ENCODE results near the gene GRIK4.

The GRIK4 gene

DNA sequence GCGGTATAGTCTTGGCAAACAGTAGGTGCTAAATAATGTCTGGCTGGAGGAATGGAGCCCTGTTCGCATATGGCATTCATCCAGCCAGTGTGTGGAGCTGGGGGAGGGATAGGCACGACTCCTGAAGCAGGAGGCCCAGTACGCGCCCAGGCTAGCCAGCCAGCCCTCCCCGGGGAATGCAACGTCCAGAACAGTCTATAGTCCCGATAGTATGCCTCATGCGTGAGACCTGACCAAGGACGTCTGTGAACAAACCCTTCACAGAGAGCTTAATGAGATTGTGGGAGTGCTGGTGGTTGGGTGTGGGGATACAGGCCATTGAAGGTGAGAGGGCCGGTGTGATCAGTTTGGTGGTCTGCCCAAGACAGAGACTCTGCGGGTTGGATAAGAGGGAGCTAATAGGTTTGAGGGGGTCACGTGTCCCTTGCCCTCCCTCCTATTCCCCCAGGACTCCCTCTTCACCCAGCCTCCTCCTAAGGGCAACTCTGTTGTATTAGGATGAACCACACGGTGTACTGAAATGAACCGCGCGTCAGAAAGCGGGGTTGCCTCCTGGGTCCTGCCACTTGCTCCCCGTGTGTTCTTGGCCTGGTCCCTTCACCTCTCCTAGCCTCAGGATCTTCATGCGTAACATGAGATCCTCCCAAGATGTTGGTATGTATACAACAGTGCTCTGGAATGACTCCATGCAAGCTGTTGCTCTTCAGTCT lies 987 bp upstream of the GRIK4 start:
- Histone ChIP-seq H3K27ac (replicated peaks) (no peak overlapping the region), H3K27me3 (ENCODE audit: insufficient read depth, poor library complexity, severe bottlenecking) (peaks cover 15% of the 10 kb centered on the region), H3K4me3 (replicated peaks; ENCODE audit: insufficient read depth, low read length) (no peak overlapping the region)
- TF ChIP-seq GABPA (IDR thresholded peaks at IDR 0.05; ENCODE audit: low read depth) (no peak), POLR2AphosphoS5 (IDR thresholded peaks at IDR 0.05; ENCODE audit: low read depth) (no peak), SPI1 (IDR thresholded peaks at IDR 0.05; ENCODE audit: borderline replicate concordance, low read depth) (no peak)
- TF ChIP-seq, protein P1, sequence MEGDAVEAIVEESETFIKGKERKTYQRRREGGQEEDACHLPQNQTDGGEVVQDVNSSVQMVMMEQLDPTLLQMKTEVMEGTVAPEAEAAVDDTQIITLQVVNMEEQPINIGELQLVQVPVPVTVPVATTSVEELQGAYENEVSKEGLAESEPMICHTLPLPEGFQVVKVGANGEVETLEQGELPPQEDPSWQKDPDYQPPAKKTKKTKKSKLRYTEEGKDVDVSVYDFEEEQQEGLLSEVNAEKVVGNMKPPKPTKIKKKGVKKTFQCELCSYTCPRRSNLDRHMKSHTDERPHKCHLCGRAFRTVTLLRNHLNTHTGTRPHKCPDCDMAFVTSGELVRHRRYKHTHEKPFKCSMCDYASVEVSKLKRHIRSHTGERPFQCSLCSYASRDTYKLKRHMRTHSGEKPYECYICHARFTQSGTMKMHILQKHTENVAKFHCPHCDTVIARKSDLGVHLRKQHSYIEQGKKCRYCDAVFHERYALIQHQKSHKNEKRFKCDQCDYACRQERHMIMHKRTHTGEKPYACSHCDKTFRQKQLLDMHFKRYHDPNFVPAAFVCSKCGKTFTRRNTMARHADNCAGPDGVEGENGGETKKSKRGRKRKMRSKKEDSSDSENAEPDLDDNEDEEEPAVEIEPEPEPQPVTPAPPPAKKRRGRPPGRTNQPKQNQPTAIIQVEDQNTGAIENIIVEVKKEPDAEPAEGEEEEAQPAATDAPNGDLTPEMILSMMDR (IDR thresholded peaks at IDR 0.05; ENCODE audit: insufficient read depth, low read length): no peak
- TF ChIP-seq, protein P2, sequence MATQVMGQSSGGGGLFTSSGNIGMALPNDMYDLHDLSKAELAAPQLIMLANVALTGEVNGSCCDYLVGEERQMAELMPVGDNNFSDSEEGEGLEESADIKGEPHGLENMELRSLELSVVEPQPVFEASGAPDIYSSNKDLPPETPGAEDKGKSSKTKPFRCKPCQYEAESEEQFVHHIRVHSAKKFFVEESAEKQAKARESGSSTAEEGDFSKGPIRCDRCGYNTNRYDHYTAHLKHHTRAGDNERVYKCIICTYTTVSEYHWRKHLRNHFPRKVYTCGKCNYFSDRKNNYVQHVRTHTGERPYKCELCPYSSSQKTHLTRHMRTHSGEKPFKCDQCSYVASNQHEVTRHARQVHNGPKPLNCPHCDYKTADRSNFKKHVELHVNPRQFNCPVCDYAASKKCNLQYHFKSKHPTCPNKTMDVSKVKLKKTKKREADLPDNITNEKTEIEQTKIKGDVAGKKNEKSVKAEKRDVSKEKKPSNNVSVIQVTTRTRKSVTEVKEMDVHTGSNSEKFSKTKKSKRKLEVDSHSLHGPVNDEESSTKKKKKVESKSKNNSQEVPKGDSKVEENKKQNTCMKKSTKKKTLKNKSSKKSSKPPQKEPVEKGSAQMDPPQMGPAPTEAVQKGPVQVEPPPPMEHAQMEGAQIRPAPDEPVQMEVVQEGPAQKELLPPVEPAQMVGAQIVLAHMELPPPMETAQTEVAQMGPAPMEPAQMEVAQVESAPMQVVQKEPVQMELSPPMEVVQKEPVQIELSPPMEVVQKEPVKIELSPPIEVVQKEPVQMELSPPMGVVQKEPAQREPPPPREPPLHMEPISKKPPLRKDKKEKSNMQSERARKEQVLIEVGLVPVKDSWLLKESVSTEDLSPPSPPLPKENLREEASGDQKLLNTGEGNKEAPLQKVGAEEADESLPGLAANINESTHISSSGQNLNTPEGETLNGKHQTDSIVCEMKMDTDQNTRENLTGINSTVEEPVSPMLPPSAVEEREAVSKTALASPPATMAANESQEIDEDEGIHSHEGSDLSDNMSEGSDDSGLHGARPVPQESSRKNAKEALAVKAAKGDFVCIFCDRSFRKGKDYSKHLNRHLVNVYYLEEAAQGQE (IDR thresholded peaks at IDR 0.05; ENCODE audit: insufficient replicate concordance, low read depth): no peak
- no peak for DNase-seq (ENCODE audit: low read depth in 1 of 2, low spot score in 1 of 2)

DNA sequence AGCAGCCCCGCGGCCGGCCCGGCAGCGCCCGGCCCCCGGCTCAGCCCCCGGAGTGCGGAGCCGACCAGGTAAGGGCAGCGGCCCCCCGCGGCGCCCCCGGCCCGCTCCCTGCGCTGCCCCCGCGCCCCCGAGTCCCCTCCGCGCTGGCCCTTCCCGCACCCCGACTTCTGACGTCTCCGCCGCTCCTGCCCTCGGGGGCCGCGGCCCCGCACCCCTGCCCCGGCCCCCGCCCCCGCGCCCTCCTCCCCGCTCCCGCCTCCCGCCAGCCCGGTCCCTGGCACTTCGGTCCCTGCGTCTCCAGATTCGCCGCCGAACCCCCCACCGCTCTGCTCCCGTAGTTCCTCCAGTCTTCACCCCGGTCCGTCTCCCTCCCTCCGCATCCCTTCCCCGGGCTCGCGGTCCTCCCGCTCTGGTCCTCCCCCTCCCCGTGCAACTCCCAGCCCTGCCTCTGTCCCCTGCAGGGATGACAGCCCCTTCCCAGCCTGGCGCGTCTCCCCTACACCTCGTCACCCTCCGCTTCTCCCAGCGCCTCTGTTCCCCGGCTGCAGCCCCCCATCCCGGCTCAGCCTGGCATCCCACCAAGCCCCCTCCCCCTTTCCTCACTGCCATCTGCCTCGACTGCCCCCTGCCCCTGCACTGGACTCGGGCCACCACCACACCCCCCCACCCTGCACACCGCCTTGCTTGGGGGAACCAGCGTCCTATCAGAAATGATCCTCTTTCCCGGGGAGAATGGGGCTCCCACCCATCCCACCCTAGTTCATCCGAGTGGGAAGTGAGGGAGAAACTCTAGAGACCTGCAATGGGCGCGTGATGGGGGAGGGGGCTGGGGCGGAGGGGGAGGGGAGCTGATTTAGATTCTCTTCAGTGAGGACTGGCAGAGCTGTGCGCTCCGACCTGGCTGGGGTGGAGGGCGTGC lies 531 bp downstream of the GRIK4 start:
- Histone ChIP-seq H3K4me3 (replicated peaks; ENCODE audit: insufficient read depth, low read length) (no peak overlapping the region), H3K27ac (replicated peaks) (no peak overlapping the region)
- DNase-seq (ENCODE audit: low read depth in 1 of 2, low spot score in 1 of 2): no peak

More for the DNA sequence above, 531 bp downstream of the GRIK4 start:
- peaks cover 9% of the 10 kb centered on the region for H3K27me3 ChIP-seq (ENCODE audit: insufficient read depth, poor library complexity, severe bottlenecking)
- TF ChIP-seq SPI1 (IDR thresholded peaks at IDR 0.05; ENCODE audit: borderline replicate concordance, low read depth): no peak
- TF ChIP-seq, protein P1 (IDR thresholded peaks at IDR 0.05; ENCODE audit: insufficient read depth, low read length): no peak
- no peak for TF ChIP-seq POLR2AphosphoS5 (IDR thresholded peaks at IDR 0.05; ENCODE audit: low read depth)
- TF ChIP-seq, protein P2 (IDR thresholded peaks at IDR 0.05; ENCODE audit: insufficient replicate concordance, low read depth): no peak
- TF ChIP-seq GABPA (IDR thresholded peaks at IDR 0.05; ENCODE audit: low read depth): no peak
